GM12891 (cell line): ENCODE measurements around the gene CPM.

ENCODE experiments used
- POLR2A ChIP-seq: IDR thresholded peaks from 2 replicates; pipeline ENCODE4 v1.6.1; 2011; ENCODE audit warnings: low read depth, low read length, control low read depth
- POLR2AphosphoS5 ChIP-seq: IDR thresholded peaks from 2 replicates; pipeline ENCODE4 v1.6.1; 2011; ENCODE audit warnings: low read depth, low read length, control low read depth
- POU2F2 ChIP-seq: IDR thresholded peaks from 2 replicates; pipeline ENCODE4 v1.6.1; 2011; ENCODE audit warnings: low read depth, mild to moderate bottlenecking, control low read depth, low read length, moderate library complexity
- SPI1 ChIP-seq: IDR thresholded peaks from 2 replicates; pipeline ENCODE4 v1.6.1; 2011; ENCODE audit warnings: low read depth, low read length, control low read depth
- TAF1 ChIP-seq: IDR thresholded peaks from 2 replicates; pipeline ENCODE4 v1.6.1; 2011; ENCODE audit warnings: low read depth, low read length, control low read depth

- no peak for TF ChIP-seq POLR2AphosphoS5
- TF ChIP-seq TAF1, result no peak
- no peak for TF ChIP-seq POLR2A
- TF ChIP-seq SPI1, result no peak
- TF ChIP-seq POU2F2, result no peak
Observed at GRCh38 chr12:68867606-68868005, 65.4 kb downstream of the CPM start.
